SU-DHL-6 (cell line): Measurements from ENCODE around the gene MAP2K5.
"Not testable (repeated sequence)": the region's sequence is repeated elsewhere in the genome, so short reads cannot be mapped to it uniquely, and the experiment has no call there.

Experiments used
- H2AFZ ChIP-seq: fragments of 200-600 bp; sonication (generic); 2 replicates; pipeline ENCODE4 v1.6.1; 2014; ENCODE audit warnings: low read depth, mild to moderate bottlenecking, moderate library complexity, mixed read lengths, antibody characterized with exemption, low read length; ENCODE audit not compliant: severe bottlenecking
- H3F3A ChIP-seq: fragments of 200-600 bp; shearing (Covaris generic); 2 replicates; pipeline ENCODE4 v1.6.0; 2016; ENCODE audit warnings: antibody characterized with exemption, mild to moderate bottlenecking; ENCODE audit not compliant: insufficient read depth
- H3K27ac ChIP-seq: fragments of 200-600 bp; sonication (generic); 2 replicates; pipeline ENCODE4 v1.5.1; 2016; ENCODE audit warnings: low read depth, mild to moderate bottlenecking, low read length, moderate library complexity, mixed read lengths
- H3K27me3 ChIP-seq: fragments of 200-600 bp; sonication (generic), shearing (Covaris generic); 2 replicates; pipeline ENCODE4 v1.6.0; 2014; ENCODE audit warnings: mild to moderate bottlenecking, low read length
- H3K36me3 ChIP-seq: fragments of 200-600 bp; sonication (generic); 2 replicates; pipeline ENCODE4 v1.6.1; 2014; ENCODE audit warnings: mild to moderate bottlenecking, low read length, mixed read lengths
- H3K4me2 ChIP-seq: fragments of 300-600, 200-600 bp; shearing (Covaris generic), sonication (generic); 2 replicates; pipeline ENCODE4 v1.6.0; 2014; ENCODE audit warnings: low read length, low read depth, mild to moderate bottlenecking; ENCODE audit not compliant: poor library complexity, severe bottlenecking
- H3K4me3 ChIP-seq: fragments of 200-600 bp; sonication (generic); 2 replicates; pipeline ENCODE4 v1.5.1; 2014; ENCODE audit warnings: antibody characterized with exemption, low read length, mild to moderate bottlenecking, mixed read lengths; ENCODE audit not compliant: insufficient read depth, poor library complexity, severe bottlenecking
- H3K79me2 ChIP-seq: fragments of 200-600 bp; sonication (generic); 2 replicates; pipeline ENCODE4 v1.6.1; 2014; ENCODE audit warnings: mild to moderate bottlenecking, low read length, moderate library complexity; ENCODE audit not compliant: insufficient read depth
- H3K9ac ChIP-seq: fragments of 200-600 bp; sonication (generic); 2 replicates; pipeline ENCODE4 v1.7.0; 2014; ENCODE audit warnings: mild to moderate bottlenecking, low read length
- H3K9me2 ChIP-seq: fragments of 200-600 bp; sonication (generic); replicated peaks from 2 replicates; pipeline ENCODE4 v1.6.1; 2014; ENCODE audit warnings: low read length; ENCODE audit not compliant: insufficient read depth
- H3K9me3 ChIP-seq: fragments of 200-600 bp; sonication (generic); 2 replicates; pipeline ENCODE4 v1.6.1; 2014; ENCODE audit warnings: low read length, mixed read lengths; ENCODE audit not compliant: insufficient read depth
- H4K20me1 ChIP-seq: fragments of 200-600 bp; sonication (generic); 2 replicates; pipeline ENCODE4 v1.6.1; 2014; ENCODE audit warnings: low read depth, mild to moderate bottlenecking, antibody characterized with exemption, low read length, moderate library complexity, mixed read lengths
- EZH2phosphoT487 ChIP-seq: fragments of 200-600 bp; sonication (generic), shearing (Covaris generic); conservative IDR thresholded peaks from 2 replicates; pipeline ENCODE4 v1.6.1; 2018; ENCODE audit warnings: mild to moderate bottlenecking, antibody characterized with exemption, low read length, moderate library complexity, mixed read lengths
- TF ChIP-seq, protein P1 (sequence below): fragments of 200-600 bp; sonication (generic); IDR thresholded peaks from one replicate; pipeline ENCODE4 v1.5.1; 2017; ENCODE audit warnings: antibody characterized with exemption, mild to moderate bottlenecking, low read length, moderate library complexity; ENCODE audit not compliant: insufficient read depth, poor library complexity, severe bottlenecking

The MAP2K5 gene

DNA sequence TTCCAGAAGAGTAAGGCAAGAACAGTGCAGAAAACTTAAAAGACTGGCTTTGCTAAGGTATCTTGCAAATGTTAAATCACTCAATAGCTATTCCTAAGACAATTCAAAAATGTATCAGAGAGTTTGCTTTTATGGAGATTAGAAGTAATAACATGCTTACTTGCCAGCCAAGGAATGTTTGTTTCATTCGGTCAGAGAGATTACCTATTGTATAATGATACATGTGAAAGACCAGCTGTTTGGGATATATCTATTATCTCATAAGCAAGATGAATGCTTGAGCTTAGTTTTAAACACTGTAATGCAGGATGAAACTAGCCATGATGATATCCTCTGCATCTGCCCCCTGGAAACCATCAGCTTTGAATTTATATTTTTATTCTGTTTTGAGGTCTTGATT, 70.7 kb downstream of the MAP2K5 start:
- Histone ChIP-seq H3K27me3 (no peaks in the 10 kb centered on the region), H3K79me2 (no peaks in the 10 kb centered on the region), H3K27ac (no peak overlapping the region), H3F3A (no peaks in the 10 kb centered on the region), H3K9me3 (no peaks in the 10 kb centered on the region), H4K20me1 (no peaks in the 10 kb centered on the region), H3K4me3 (no peak overlapping the region), H3K9me2 (no peaks in the 10 kb centered on the region), H3K36me3 (no peaks in the 10 kb centered on the region), H2AFZ (no peak overlapping the region), H3K4me2 (no peak overlapping the region), H3K9ac (no peak overlapping the region)
- TF ChIP-seq, protein P1, sequence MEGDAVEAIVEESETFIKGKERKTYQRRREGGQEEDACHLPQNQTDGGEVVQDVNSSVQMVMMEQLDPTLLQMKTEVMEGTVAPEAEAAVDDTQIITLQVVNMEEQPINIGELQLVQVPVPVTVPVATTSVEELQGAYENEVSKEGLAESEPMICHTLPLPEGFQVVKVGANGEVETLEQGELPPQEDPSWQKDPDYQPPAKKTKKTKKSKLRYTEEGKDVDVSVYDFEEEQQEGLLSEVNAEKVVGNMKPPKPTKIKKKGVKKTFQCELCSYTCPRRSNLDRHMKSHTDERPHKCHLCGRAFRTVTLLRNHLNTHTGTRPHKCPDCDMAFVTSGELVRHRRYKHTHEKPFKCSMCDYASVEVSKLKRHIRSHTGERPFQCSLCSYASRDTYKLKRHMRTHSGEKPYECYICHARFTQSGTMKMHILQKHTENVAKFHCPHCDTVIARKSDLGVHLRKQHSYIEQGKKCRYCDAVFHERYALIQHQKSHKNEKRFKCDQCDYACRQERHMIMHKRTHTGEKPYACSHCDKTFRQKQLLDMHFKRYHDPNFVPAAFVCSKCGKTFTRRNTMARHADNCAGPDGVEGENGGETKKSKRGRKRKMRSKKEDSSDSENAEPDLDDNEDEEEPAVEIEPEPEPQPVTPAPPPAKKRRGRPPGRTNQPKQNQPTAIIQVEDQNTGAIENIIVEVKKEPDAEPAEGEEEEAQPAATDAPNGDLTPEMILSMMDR, result no peak
- no peak for TF ChIP-seq EZH2phosphoT487

- Histone ChIP-seq H3K9me2 (no peaks in the 10 kb centered on the region), H2AFZ (no peak overlapping the region), H3K9me3 (no peaks in the 10 kb centered on the region), H3K27ac (no peak overlapping the region), H3K4me3 (no peak overlapping the region), H4K20me1 (no peaks in the 10 kb centered on the region), H3K9ac (no peak overlapping the region), H3K36me3 (no peaks in the 10 kb centered on the region), H3K27me3 (no peaks in the 10 kb centered on the region), H3K79me2 (no peaks in the 10 kb centered on the region), H3K4me2 (no peak overlapping the region), H3F3A (no peaks in the 10 kb centered on the region)
- TF ChIP-seq EZH2phosphoT487, result no peak
- TF ChIP-seq, protein P1, result no peak
Observed at GRCh38 chr15:67613708-67614107, 71.2 kb downstream of the MAP2K5 start.

DNA sequence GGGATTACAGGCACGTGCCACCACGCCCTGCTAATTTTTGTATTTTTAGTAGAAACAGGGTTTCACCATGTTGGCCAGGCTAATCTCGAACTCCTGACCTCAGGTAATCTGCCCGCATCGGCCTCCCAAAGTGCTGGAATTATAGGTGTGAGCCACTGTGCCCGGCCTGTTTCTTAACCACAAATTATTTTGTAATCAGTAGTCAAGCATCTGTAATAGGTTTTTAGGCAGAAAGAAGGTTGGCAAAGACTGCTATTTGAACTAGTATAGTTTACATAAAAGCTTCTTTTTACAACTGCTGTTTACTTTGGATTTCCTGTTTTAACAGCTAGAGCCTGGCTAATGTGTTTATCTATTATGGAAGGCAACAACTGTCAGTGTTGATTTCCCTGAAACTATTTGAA, 72.6 kb downstream of the MAP2K5 start:
- H3K79me2 ChIP-seq, H3K27ac ChIP-seq, H4K20me1 ChIP-seq, H3K9me2 ChIP-seq, H3K27me3 ChIP-seq, H3K36me3 ChIP-seq, H3K4me2 ChIP-seq, H3K4me3 ChIP-seq, H3F3A ChIP-seq, H3K9ac ChIP-seq, H2AFZ ChIP-seq, H3K9me3 ChIP-seq: not testable (repeated sequence)

GRCh38 chr15:67618297-67618696, 75.8 kb downstream of the MAP2K5 start:
- H3K4me3 ChIP-seq, result no peak overlapping the region
- no peaks in the 10 kb centered on the region for H3K9me2 ChIP-seq
- no peak overlapping the region for H3K9ac ChIP-seq
- no peaks in the 10 kb centered on the region for H3K9me3 ChIP-seq
- H3K36me3 ChIP-seq, result no peaks in the 10 kb centered on the region
- H4K20me1 ChIP-seq, result no peaks in the 10 kb centered on the region
- H3K27me3 ChIP-seq, result no peaks in the 10 kb centered on the region
- no peak overlapping the region for H3K27ac ChIP-seq
- H3F3A ChIP-seq, result no peaks in the 10 kb centered on the region
- H3K4me2 ChIP-seq, result no peak overlapping the region
- no peak overlapping the region for H2AFZ ChIP-seq
- TF ChIP-seq EZH2phosphoT487, result no peak
- TF ChIP-seq, protein P1, result no peak
- no peaks in the 10 kb centered on the region for H3K79me2 ChIP-seq
